GM23248 (cell line): ENCODE data around the gene TARBP1. TPM values are rescaled to one million over a fixed set of nuclear protein-coding genes. Genes with fewer than 3 reads are reported as not detected.
"Not testable (repeated sequence)": the region's sequence is repeated elsewhere in the genome, so short reads cannot be mapped to it uniquely, and the experiment has no call there.

Experiments
- DNase-seq: peaks from one replicate; pipeline ENCODE4 v3.0.0-alpha.2; 2015
- H2AFZ ChIP-seq: fragments of 200-600 bp; sonication (generic); 2 replicates; pipeline ENCODE4 v1.6.1; 2016; ENCODE audit warnings: antibody characterized with exemption
- H3F3A ChIP-seq: fragments of 200-600 bp; sonication (generic); 2 replicates; pipeline ENCODE4 v1.6.1; 2016; ENCODE audit warnings: mild to moderate bottlenecking, antibody characterized with exemption, mixed run types; ENCODE audit not compliant: insufficient read depth
- H3K27ac ChIP-seq: fragments of 200-600 bp; sonication (generic); 2 replicates; pipeline ENCODE4 v1.5.1; 2016; ENCODE audit warnings: mild to moderate bottlenecking
- H3K27me3 ChIP-seq: fragments of 200-600 bp; sonication (generic); replicated peaks from 2 replicates; pipeline ENCODE4 v1.6.1; 2016; ENCODE audit warnings: mild to moderate bottlenecking; ENCODE audit not compliant: insufficient read depth
- H3K36me3 ChIP-seq: fragments of 200-600 bp; sonication (generic); 2 replicates; pipeline ENCODE4 v1.6.1; 2016; ENCODE audit warnings: low read depth, mild to moderate bottlenecking
- H3K4me1 ChIP-seq: fragments of 200-600 bp; sonication (generic); 2 replicates; pipeline ENCODE4 v1.6.1; 2016; ENCODE audit warnings: mild to moderate bottlenecking; ENCODE audit not compliant: insufficient read depth
- H3K4me2 ChIP-seq: fragments of 200-600 bp; sonication (generic); one replicate; pipeline ENCODE4 v1.6.1; 2016; ENCODE audit warnings: mild to moderate bottlenecking; ENCODE audit not compliant: unreplicated experiment
- H3K4me3 ChIP-seq: fragments of 200-600 bp; sonication (generic); 2 replicates; pipeline ENCODE4 v1.5.1; 2016; ENCODE audit warnings: mild to moderate bottlenecking
- H3K79me2 ChIP-seq: fragments of 200-600 bp; sonication (generic); 2 replicates; pipeline ENCODE4 v1.6.1; 2016; ENCODE audit warnings: mild to moderate bottlenecking; ENCODE audit not compliant: insufficient read depth
- H3K9ac ChIP-seq: fragments of 200-600 bp; sonication (generic); 2 replicates; pipeline ENCODE4 v1.6.1; 2016; ENCODE audit warnings: mild to moderate bottlenecking
- H3K9me2 ChIP-seq: fragments of 200-600 bp; sonication (generic); 2 replicates; pipeline ENCODE4 v1.6.1; 2016; ENCODE audit warnings: mixed run types, mild to moderate bottlenecking, moderate library complexity; ENCODE audit not compliant: insufficient read depth
- H3K9me3 ChIP-seq: fragments of 200-600 bp; sonication (generic); one replicate; pipeline ENCODE4 v1.6.1; 2017; ENCODE audit warnings: low read depth
- H4K20me1 ChIP-seq: fragments of 200-600 bp; sonication (generic); 2 replicates; pipeline ENCODE4 v1.6.0; 2016; ENCODE audit not compliant: insufficient read depth
- EZH2 ChIP-seq: fragments of 200-600 bp; sonication (generic); IDR thresholded peaks from 2 replicates; pipeline ENCODE4 v1.6.1; 2018; ENCODE audit warnings: antibody characterized with exemption, mild to moderate bottlenecking; ENCODE audit not compliant: insufficient read depth, poor library complexity, severe bottlenecking
- EZH2phosphoT487 ChIP-seq: fragments of 200-600 bp; sonication (generic); IDR thresholded peaks from 2 replicates; pipeline ENCODE4 v1.6.1; 2018; ENCODE audit warnings: antibody characterized with exemption, moderate library complexity, mild to moderate bottlenecking, low read depth; ENCODE audit not compliant: insufficient read depth
- WGBS, 2 experiments: methylation state at CpG; one replicate each; pipeline ENCODE4 v1.1.6; 2015 to 2017; ENCODE audit warnings: low lambda C conversion rate in 2 of 2, low coverage in 1 of 2; ENCODE audit errors: missing lambda C conversion rate in 2 of 2; 5-methylcytosine and 5-hydroxymethylcytosine counted together
- in situ Hi-C: fragments of 300-500 bp; cut with MboI; formaldehyde crosslinking; loops from 2 replicates; pipeline ENCODE4 v1.15.0; 2020
- polyA plus RNA-seq: library from polyadenylated mRNA; unstranded; fragments of >200 nt; fragmentation: Nextera tagmentation; extraction: Ambion mirVana; gene quantifications from 2 replicates; pipeline ENCODE4 v1.2.1, GENCODE V29; 2016
- total RNA-seq: library from RNA; depleted of rRNA; stranded (reverse); fragments of >200 nt; shearing (Covaris generic); gene quantifications from 2 replicates; pipeline ENCODE4 v1.2.3, GENCODE V29; 2014

Gene TARBP1
- total and polyA plus RNA-seq, 2 experiments from 2014 or later, result 5.2 to 11.9 TPM

DNA sequence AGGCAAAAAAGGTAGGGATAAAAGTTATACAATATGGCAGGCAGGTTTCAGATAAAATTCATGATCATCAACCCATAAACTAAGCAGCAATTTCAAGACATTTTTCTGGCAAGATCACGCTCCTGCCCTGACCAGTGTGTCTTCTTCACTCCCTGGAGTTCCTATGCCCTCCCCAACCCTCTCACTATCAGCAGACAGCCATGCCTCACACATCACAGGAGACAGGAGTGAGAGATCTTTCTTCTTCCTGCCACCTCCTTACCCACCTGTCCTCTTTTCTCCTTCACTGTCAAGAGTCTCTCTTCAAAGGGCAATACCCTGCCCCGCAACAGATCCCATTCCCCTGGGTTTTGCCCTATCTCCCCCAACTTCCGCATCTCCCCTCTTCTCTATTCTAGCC lies 77.3 kb downstream of the TARBP1 start:
- Histone ChIP-seq H3K4me1 (peaks cover 7% of the 10 kb centered on the region), H3K27ac (no peak overlapping the region), H4K20me1 (no peaks in the 10 kb centered on the region), H2AFZ (no peak overlapping the region), H3K4me2 (no peak overlapping the region), H3F3A (peaks cover 21% of the 10 kb centered on the region; the same call in 1 of the 2 replicates), H3K9me3 (no peaks in the 10 kb centered on the region), H3K9ac (no peak overlapping the region), H3K79me2 (no peaks in the 10 kb centered on the region), H3K4me3 (no peak overlapping the region), H3K36me3 (no peaks in the 10 kb centered on the region), H3K27me3 (no peaks in the 10 kb centered on the region), H3K9me2 (no peaks in the 10 kb centered on the region)
- 98 to 99% methylated on average over 3 of the region's 3 CpGs for WGBS, 2 experiments
- TF ChIP-seq EZH2, result no peak
- no peak for TF ChIP-seq EZH2phosphoT487
- DNase-seq, result no peak
- in situ Hi-C loops, result no loop called here

- Histone ChIP-seq H3K27ac (no peak overlapping the region), H3K4me3 (no peak overlapping the region), H3K4me2 (no peak overlapping the region), H3K36me3 (no peaks in the 10 kb centered on the region), H4K20me1 (no peaks in the 10 kb centered on the region), H3K4me1 (peaks cover 7% of the 10 kb centered on the region), H3K9me2 (no peaks in the 10 kb centered on the region), H3K79me2 (no peaks in the 10 kb centered on the region), H3K9me3 (no peaks in the 10 kb centered on the region), H3F3A (peaks cover 21% of the 10 kb centered on the region; the same call in 1 of the 2 replicates), H3K27me3 (no peaks in the 10 kb centered on the region), H3K9ac (no peak overlapping the region), H2AFZ (no peak overlapping the region)
- DNase-seq, result no peak
- in situ Hi-C loops, result no loop called here
- TF ChIP-seq EZH2 (no peak), EZH2phosphoT487 (no peak)
These were observed 78.2 kb downstream of the TARBP1 start for GRCh38 chr1:234400773-234401172.

GRCh38 chr1:234399515-234399914 lies 79.5 kb downstream of the TARBP1 start:
- H3K9me2 ChIP-seq, H3K9ac ChIP-seq, H4K20me1 ChIP-seq, H3K9me3 ChIP-seq, H3K4me2 ChIP-seq, H2AFZ ChIP-seq, H3K4me3 ChIP-seq, H3K36me3 ChIP-seq, in situ Hi-C loops, H3K4me1 ChIP-seq, H3K27me3 ChIP-seq, H3K79me2 ChIP-seq, DNase-seq, H3K27ac ChIP-seq: not testable (repeated sequence)
- H3F3A ChIP-seq, result peaks cover 21% of the 10 kb centered on the region; the same call in 1 of the 2 replicates
- WGBS, 2 experiments, result 89 to 95% methylated on average over 6 of the region's 6 CpGs

- Histone ChIP-seq H3K27me3 (no peaks in the 10 kb centered on the region), H3K4me2 (peak overlapping the region; percentile 65), H3K79me2 (no peaks in the 10 kb centered on the region), H3K9ac (peak overlapping the region; percentile 10; the same call in 1 of the 2 replicates), H3K4me1 (peaks cover 7% of the 10 kb centered on the region), H3K27ac (0 out of 2 replicates have a peak overlapping the region, but pooled peaks have one; percentile 22), H3K36me3 (no peaks in the 10 kb centered on the region), H2AFZ (peak overlapping the region; percentile 53), H4K20me1 (no peaks in the 10 kb centered on the region), H3K9me2 (no peaks in the 10 kb centered on the region), H3K4me3 (peak overlapping the region; percentile 30; the same call in 1 of the 2 replicates), H3K9me3 (no peaks in the 10 kb centered on the region), H3F3A (peaks cover 21% of the 10 kb centered on the region; the same call in 1 of the 2 replicates)
- TF ChIP-seq EZH2phosphoT487 (no peak), EZH2 (no peak)
- peak; percentile 79 for DNase-seq
- in situ Hi-C loops, result no loop called here
- 35 to 37% methylated on average over 8 of the region's 8 CpGs for WGBS, 2 experiments
These were observed 80.1 kb downstream of the TARBP1 start for GRCh38 chr1:234398849-234399381.

- Histone ChIP-seq H3K4me2 (no peak overlapping the region), H3K4me3 (no peak overlapping the region), H2AFZ (no peak overlapping the region), H3K9me3 (no peaks in the 10 kb centered on the region), H3K36me3 (peaks cover 6% of the 10 kb centered on the region; the same call in 1 of the 2 replicates), H3K27me3 (no peaks in the 10 kb centered on the region), H3K27ac (no peak overlapping the region), H3K9me2 (no peaks in the 10 kb centered on the region), H3F3A (peaks cover 21% of the 10 kb centered on the region; the same call in 1 of the 2 replicates), H4K20me1 (no peaks in the 10 kb centered on the region), H3K79me2 (no peaks in the 10 kb centered on the region), H3K9ac (no peak overlapping the region), H3K4me1 (peaks cover 7% of the 10 kb centered on the region)
- no peak for TF ChIP-seq EZH2phosphoT487
- no peak for TF ChIP-seq EZH2
- in situ Hi-C loops, result no loop called here
- 87 to 97% methylated on average over 3 to 5 of the region's 5 CpGs for WGBS, 2 experiments
- DNase-seq, result peak; percentile 8
These were observed 81.2 kb downstream of the TARBP1 start for GRCh38 chr1:234397732-234398131.
